ENCODE data around the gene GRIK2.

DNA sequence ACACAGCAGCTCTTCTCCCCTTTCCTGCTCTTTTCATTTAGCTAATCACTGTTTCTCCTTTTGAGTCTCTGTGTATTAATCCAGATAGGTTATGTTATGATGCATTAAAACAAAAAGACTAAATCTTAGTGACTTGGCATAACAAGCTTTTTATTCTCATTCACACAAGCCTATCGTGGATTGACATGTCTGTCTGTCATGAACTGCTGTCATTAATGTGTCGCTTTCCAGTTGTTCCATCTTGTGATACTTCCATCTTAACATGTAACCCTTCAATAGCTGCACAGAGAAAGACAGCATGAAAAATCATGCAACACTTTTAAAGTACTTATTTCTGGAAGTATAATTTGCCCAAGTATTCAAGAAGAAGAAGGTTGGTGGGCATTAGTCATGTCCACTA is 128.7 kb downstream of the GRIK2 start:
- TF ChIP-seq, protein P1, sequence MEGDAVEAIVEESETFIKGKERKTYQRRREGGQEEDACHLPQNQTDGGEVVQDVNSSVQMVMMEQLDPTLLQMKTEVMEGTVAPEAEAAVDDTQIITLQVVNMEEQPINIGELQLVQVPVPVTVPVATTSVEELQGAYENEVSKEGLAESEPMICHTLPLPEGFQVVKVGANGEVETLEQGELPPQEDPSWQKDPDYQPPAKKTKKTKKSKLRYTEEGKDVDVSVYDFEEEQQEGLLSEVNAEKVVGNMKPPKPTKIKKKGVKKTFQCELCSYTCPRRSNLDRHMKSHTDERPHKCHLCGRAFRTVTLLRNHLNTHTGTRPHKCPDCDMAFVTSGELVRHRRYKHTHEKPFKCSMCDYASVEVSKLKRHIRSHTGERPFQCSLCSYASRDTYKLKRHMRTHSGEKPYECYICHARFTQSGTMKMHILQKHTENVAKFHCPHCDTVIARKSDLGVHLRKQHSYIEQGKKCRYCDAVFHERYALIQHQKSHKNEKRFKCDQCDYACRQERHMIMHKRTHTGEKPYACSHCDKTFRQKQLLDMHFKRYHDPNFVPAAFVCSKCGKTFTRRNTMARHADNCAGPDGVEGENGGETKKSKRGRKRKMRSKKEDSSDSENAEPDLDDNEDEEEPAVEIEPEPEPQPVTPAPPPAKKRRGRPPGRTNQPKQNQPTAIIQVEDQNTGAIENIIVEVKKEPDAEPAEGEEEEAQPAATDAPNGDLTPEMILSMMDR (IDR thresholded peaks at IDR 0.05) = no peak
- no peak for TF ChIP-seq SIN3A (IDR thresholded peaks at IDR 0.05; ENCODE audit: borderline replicate concordance, insufficient read depth, low read depth, low read length)
